Measurements from ENCODE around the gene DENND2D. TPM values are rescaled to one million over a fixed set of nuclear protein-coding genes. Genes with fewer than 3 reads are reported as not detected.

Gene DENND2D
- total RNA-seq, 4 donors from 2014 or later: 25.3 to 37.1 (median 31.8) TPM

DNA sequence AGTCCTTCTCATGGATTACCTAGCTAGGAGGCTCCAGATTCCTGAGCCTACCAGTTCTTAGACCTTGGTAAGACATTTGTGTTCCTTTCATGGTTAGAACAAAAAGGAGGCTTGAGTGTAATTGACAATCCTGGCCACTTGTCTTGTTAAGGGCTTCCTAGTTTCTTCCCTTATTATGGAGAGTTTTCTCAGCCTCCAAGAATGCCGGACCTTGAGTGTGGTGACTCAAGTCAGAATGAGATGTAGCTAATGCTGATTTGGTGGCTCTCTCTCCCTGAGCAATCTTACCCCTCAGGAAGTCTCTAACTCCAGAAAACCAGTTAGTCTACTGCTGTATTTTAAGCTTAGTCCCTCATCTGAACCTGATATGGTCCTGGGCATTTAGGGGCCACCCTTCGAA lies 41.4 kb upstream of the DENND2D start:
- Histone ChIP-seq H3K36me3 (no peaks in the 10 kb centered on the region), H3K4me1 (peaks cover 5% of the 10 kb centered on the region), H3K27me3 (no peaks in the 10 kb centered on the region), H3K9me3 (no peaks in the 10 kb centered on the region), H3K27ac (no peak overlapping the region), H3K4me3 (no peak overlapping the region)
- no peak for DNase-seq (ENCODE audit: low spot score in 2 of 2)
- no peak for TF ChIP-seq EP300 (IDR thresholded peaks at IDR 0.05)
- TF ChIP-seq CTCF (IDR thresholded peaks at IDR 0.05): no peak
- no peak for TF ChIP-seq POLR2AphosphoS5 (IDR thresholded peaks at IDR 0.05)
- TF ChIP-seq POLR2A (IDR thresholded peaks at IDR 0.05): no peak
- WGBS: 53% methylated on average over 2 of the region's 2 CpGs

DNA sequence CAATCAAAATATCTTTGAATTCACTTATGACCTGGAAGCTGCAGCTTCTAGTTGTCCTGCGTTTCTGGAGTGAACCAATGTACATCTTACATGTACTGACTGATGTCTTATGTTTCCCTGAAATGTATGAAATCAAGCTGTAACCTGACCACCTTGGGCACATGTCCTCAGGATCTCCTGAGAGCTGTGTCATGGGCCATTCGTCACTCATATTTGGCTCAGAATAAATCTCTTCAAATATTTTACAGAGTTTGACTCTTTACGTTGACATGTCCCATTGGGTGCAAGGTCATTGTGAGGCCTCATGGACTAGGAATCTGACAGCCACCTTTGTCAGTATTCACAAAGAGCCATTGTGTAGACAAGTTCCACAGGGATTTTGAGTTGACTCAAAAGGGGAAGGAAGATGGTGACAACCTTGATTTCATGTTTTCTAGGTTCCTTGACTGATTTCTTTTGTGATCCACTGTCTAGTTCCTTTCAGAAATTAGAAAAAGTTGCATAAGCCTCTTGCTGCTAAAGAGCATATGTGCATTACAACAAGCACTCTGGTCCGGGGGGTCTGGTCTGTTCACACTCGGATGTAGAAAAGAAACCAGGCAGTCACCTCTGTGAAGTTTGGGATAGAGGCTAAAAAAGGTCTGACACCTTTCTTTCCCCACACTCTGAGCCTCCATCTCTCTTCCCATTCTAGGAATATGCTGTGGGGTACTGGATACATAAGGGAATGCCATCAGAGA lies 37.8 kb upstream of the DENND2D start:
- H3K4me3 ChIP-seq: no peak overlapping the region
- no peak overlapping the region for H3K27ac ChIP-seq
- no peak for DNase-seq (ENCODE audit: low spot score in 2 of 2)
- 87% methylated on average over 5 of the region's 5 CpGs for WGBS
- peaks cover 9% of the 10 kb centered on the region for H3K4me1 ChIP-seq
- H3K36me3 ChIP-seq: no peaks in the 10 kb centered on the region
- TF ChIP-seq EP300 (IDR thresholded peaks at IDR 0.05) (no peak), CTCF (IDR thresholded peaks at IDR 0.05) (no peak), POLR2AphosphoS5 (IDR thresholded peaks at IDR 0.05) (no peak), POLR2A (IDR thresholded peaks at IDR 0.05) (no peak)
- no peaks in the 10 kb centered on the region for H3K27me3 ChIP-seq
- no peaks in the 10 kb centered on the region for H3K9me3 ChIP-seq

- Histone ChIP-seq H3K4me3 (no peak overlapping the region), H3K27me3 (no peaks in the 10 kb centered on the region), H3K4me1 (peaks cover 9% of the 10 kb centered on the region), H3K36me3 (no peaks in the 10 kb centered on the region), H3K9me3 (no peaks in the 10 kb centered on the region), H3K27ac (no peak overlapping the region)
- no peak for TF ChIP-seq EP300 (IDR thresholded peaks at IDR 0.05)
- no peak for TF ChIP-seq POLR2AphosphoS5 (IDR thresholded peaks at IDR 0.05)
- no peak for DNase-seq (ENCODE audit: low spot score in 2 of 2)
- 52% methylated on average over 3 of the region's 3 CpGs for WGBS
Observed at GRCh38 chr1:111236806-111237205, 36.4 kb upstream of the DENND2D start.

GRCh38 chr1:111236379-111236778 lies 35.9 kb upstream of the DENND2D start:
- TF ChIP-seq EP300 (IDR thresholded peaks at IDR 0.05) (no peak), CTCF (IDR thresholded peaks at IDR 0.05) (no peak), POLR2A (IDR thresholded peaks at IDR 0.05) (no peak), POLR2AphosphoS5 (IDR thresholded peaks at IDR 0.05) (no peak)
- Histone ChIP-seq H3K4me3 (no peak overlapping the region), H3K4me1 (peaks cover 9% of the 10 kb centered on the region), H3K27me3 (no peaks in the 10 kb centered on the region), H3K36me3 (no peaks in the 10 kb centered on the region), H3K27ac (no peak overlapping the region), H3K9me3 (no peaks in the 10 kb centered on the region)
- DNase-seq (ENCODE audit: low spot score in 2 of 2): no peak
- 24% methylated on average over 1 of the region's 1 CpG for WGBS

DNA sequence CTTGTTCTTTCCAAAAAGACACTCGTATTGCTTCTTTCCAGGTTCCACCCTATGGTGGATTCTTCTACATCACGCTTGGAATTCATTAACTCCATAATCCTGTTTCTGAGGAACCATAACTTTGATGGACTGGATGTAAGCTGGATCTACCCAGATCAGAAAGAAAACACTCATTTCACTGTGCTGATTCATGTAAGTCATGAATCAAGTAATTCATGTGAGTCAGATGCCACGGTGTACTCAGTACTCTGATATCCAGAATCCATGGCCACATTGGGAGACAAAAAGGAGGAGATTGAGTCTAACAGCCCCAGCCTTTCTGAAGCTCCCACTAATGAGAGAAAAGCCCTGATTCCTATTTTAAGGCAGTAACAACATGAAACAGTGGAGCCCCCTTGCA lies 34.4 kb upstream of the DENND2D start:
- TF ChIP-seq EP300 (IDR thresholded peaks at IDR 0.05): no peak
- no peak for TF ChIP-seq POLR2A (IDR thresholded peaks at IDR 0.05)
- TF ChIP-seq POLR2AphosphoS5 (IDR thresholded peaks at IDR 0.05): no peak
- TF ChIP-seq CTCF (IDR thresholded peaks at IDR 0.05): no peak
- no peak overlapping the region for H3K27ac ChIP-seq
- no peaks in the 10 kb centered on the region for H3K36me3 ChIP-seq
- DNase-seq (ENCODE audit: low spot score in 2 of 2): no peak
- peaks cover 9% of the 10 kb centered on the region for H3K4me1 ChIP-seq
- H3K27me3 ChIP-seq: no peaks in the 10 kb centered on the region
- no peaks in the 10 kb centered on the region for H3K9me3 ChIP-seq
- no peak overlapping the region for H3K4me3 ChIP-seq
- 73% methylated on average over 3 of the region's 3 CpGs for WGBS

Measured in suprapubic skin (tissue), 4 donors.